Endothelial cell of umbilical vein (primary cell): ENCODE measurements around the gene CAMKMT. TPM values are rescaled to one million over a fixed set of nuclear protein-coding genes. Genes with fewer than 3 reads are reported as not detected.

Experiments
- BruUV-seq: library from RNA; stranded (reverse); fragments of 400-500 nt; replicated peaks from 2 replicates; lab custom pipeline; 2021; lab: Mats Ljungman, UMichigan
- CTCF ChIA-PET: fragments of 300-600, 350-600 bp; sonication (Branson Sonifier 250); formaldehyde crosslinking; loops from one replicate; lab custom pipeline; 2021; ENCODE audit warnings: antibody characterized with exemption, inconsistent platforms; lab: Charles Lee
- POLR2A ChIA-PET: fragments of 300-600, 350-600 bp; sonication (Branson Sonifier 250); formaldehyde crosslinking; loops from one replicate; lab custom pipeline; 2021; ENCODE audit warnings: antibody characterized with exemption, inconsistent platforms; lab: Charles Lee
- DNase-seq: peaks from one replicate; pipeline ENCODE4 v3.0.0-alpha.2; 2011; ENCODE audit warnings: low read depth, low spot score
- FAIRE-seq: peaks from 2 replicates; lab custom pipeline; 2011; peaks lifted over from hg19 to GRCh38; lab: Jason Lieb, UNC
- H2AFZ ChIP-seq: 2 replicates; pipeline ENCODE4 v1.6.0; 2012; ENCODE audit warnings: low read depth, low read length, control low read depth, inconsistent platforms
- H3K27ac ChIP-seq: 2 replicates; pipeline ENCODE4 v1.5.1; 2011; ENCODE audit warnings: low read depth, mild to moderate bottlenecking, control low read depth, low read length, moderate library complexity; ENCODE audit not compliant: insufficient read depth
- H3K27me3 ChIP-seq, 2 experiments: 2 replicates each; pipeline versions ENCODE4 v1.6.0 to v1.6.1; 2011; ENCODE audit warnings: low read length in 2 of 2, mixed read lengths in 1 of 2; ENCODE audit not compliant: control insufficient read depth in 2 of 2, insufficient read depth in 2 of 2
- H3K36me3 ChIP-seq, 2 experiments: 2 replicates in 1 of 2; 3 replicates in 1 of 2; pipeline ENCODE4 v1.5.1; 2011; ENCODE audit warnings: low read length in 2 of 2, mild to moderate bottlenecking in 1 of 2, moderate library complexity in 1 of 2; ENCODE audit not compliant: control insufficient read depth in 2 of 2, insufficient read depth in 2 of 2; ENCODE audit errors: extremely low read depth in 1 of 2
- H3K4me1 ChIP-seq: 3 replicates; pipeline ENCODE4 v1.5.1; 2011; ENCODE audit warnings: mild to moderate bottlenecking, low read length; ENCODE audit not compliant: control insufficient read depth, insufficient read depth; ENCODE audit errors: extremely low read depth
- H3K4me2 ChIP-seq: 2 replicates; pipeline ENCODE4 v1.6.1; 2011; ENCODE audit warnings: low read length, control low read depth, mixed read lengths; ENCODE audit not compliant: insufficient read depth
- H3K4me3 ChIP-seq, 3 experiments: fragments of 200-600 bp in 1 of 3; sonication (generic), shearing (Covaris generic) in 1 of 3; replicated peaks in 1 of 3; 2 replicates each; pipeline ENCODE4 v1.5.1; 2011 to 2016; ENCODE audit warnings: control low read depth in 3 of 3, low read length in 3 of 3, mild to moderate bottlenecking in 2 of 3, inconsistent platforms in 1 of 3, low read depth in 1 of 3, moderate library complexity in 1 of 3; ENCODE audit not compliant: insufficient read depth in 1 of 3
- H3K79me2 ChIP-seq: 2 replicates; pipeline ENCODE4 v1.6.0; 2012; ENCODE audit warnings: low read length, inconsistent platforms; ENCODE audit not compliant: control insufficient read depth, insufficient read depth
- H3K9ac ChIP-seq: replicated peaks from 2 replicates; pipeline ENCODE3; 2011; ENCODE audit warnings: low read length, control low read depth; ENCODE audit not compliant: insufficient read depth; ENCODE audit errors: extremely low read depth
- H3K9me1 ChIP-seq: replicated peaks from 3 replicates; pipeline ENCODE4 v1.6.0; 2011; ENCODE audit warnings: mild to moderate bottlenecking, low read length; ENCODE audit not compliant: control insufficient read depth, insufficient read depth; ENCODE audit errors: extremely low read depth
- H3K9me3 ChIP-seq: replicated peaks from 2 replicates; pipeline ENCODE4 v1.5.1; 2012; ENCODE audit warnings: low read length, inconsistent platforms; ENCODE audit not compliant: control insufficient read depth, insufficient read depth
- H4K20me1 ChIP-seq: replicated peaks from 2 replicates; pipeline ENCODE3; 2011; ENCODE audit warnings: mild to moderate bottlenecking, low read length; ENCODE audit not compliant: control insufficient read depth, insufficient read depth; ENCODE audit errors: extremely low read depth
- CTCF ChIP-seq, 2 donors: IDR thresholded peaks; 1 replicate in 1 of 2; 2 replicates in 1 of 2; pipeline ENCODE4 v1.5.1; 2011; ENCODE audit warnings: low read length in 2 of 2, mild to moderate bottlenecking in 2 of 2, moderate library complexity in 2 of 2, control low read depth in 1 of 2, inconsistent platforms in 1 of 2, low read depth in 1 of 2; ENCODE audit not compliant: insufficient read depth in 1 of 2; ENCODE audit errors: extremely low read depth in 1 of 2
- FOS ChIP-seq: IDR thresholded peaks from 2 replicates; pipeline ENCODE4 v1.6.1; 2011; ENCODE audit warnings: mild to moderate bottlenecking, low read length, moderate library complexity, borderline replicate concordance; ENCODE audit not compliant: insufficient read depth
- GATA2 ChIP-seq: IDR thresholded peaks from 2 replicates; pipeline ENCODE4 v1.7.0; 2011; ENCODE audit warnings: low read depth, mild to moderate bottlenecking, moderate library complexity, mixed read lengths, low read length; ENCODE audit not compliant: insufficient read length, insufficient read depth
- JUN ChIP-seq: IDR thresholded peaks from 2 replicates; pipeline ENCODE4 v1.6.1; 2011; ENCODE audit warnings: borderline replicate concordance, low read depth; ENCODE audit not compliant: insufficient read length, insufficient read depth
- MYC ChIP-seq: IDR thresholded peaks from one replicate; pipeline ENCODE4 v1.6.1; 2011; ENCODE audit warnings: mild to moderate bottlenecking, low read depth, low read length
- POLR2A ChIP-seq: IDR thresholded peaks from 2 replicates; pipeline ENCODE4 v1.6.1; 2012; ENCODE audit warnings: low read depth, mild to moderate bottlenecking, control low read depth, low read length
- POLR2AphosphoS5 ChIP-seq: IDR thresholded peaks from 2 replicates; pipeline ENCODE4 v1.6.1; 2012; ENCODE audit warnings: low read depth, mild to moderate bottlenecking, control low read depth, low read length, moderate library complexity; ENCODE audit not compliant: insufficient read depth
- dilution Hi-C: fragments of 300-500 bp; cut with MboI; formaldehyde crosslinking; loops from one replicate; pipeline ENCODE4 v1.15.0; 2019; ENCODE audit warnings: low sequenced_read_pairs; ENCODE audit not compliant: extremely low pct_ligation_motif_present
- intact Hi-C: fragments of 100-400 bp; cut with micrococcal nuclease; formaldehyde crosslinking; loops from one replicate; pipeline ENCODE4 v1.10.0; 2022
- polyA plus RNA-seq, 4 experiments: library from polyadenylated mRNA; depleted of rRNA in 3 of 4; stranded (reverse) in 3 of 4; unstranded in 1 of 4; fragments of >200 nt; gene quantifications; 2 replicates each; pipeline versions ENCODE4 v1.2.1 to v1.2.3, GENCODE V29; 2011 to 2012; ENCODE audit warnings: missing spikeins in 1 of 4
- total RNA-seq: library from RNA; stranded (reverse); gene quantifications from 2 replicates; pipeline ENCODE4 v1.2.3, GENCODE V29; 2021
- TF ChIP-seq, protein P1 (sequence below): IDR thresholded peaks from 2 replicates; pipeline ENCODE4 v1.6.1; 2011; ENCODE audit not compliant: insufficient read depth, insufficient read length

The CAMKMT gene
- total and polyA plus RNA-seq, 2 donors (not counting 3 experiments of a cell fraction or from before 2014, with no cell fraction given): 4.1 to 10.7 TPM

GRCh38 chr2:44785433-44785832 lies 423.7 kb downstream of the CAMKMT start:
- no peaks in the 10 kb centered on the region for H3K9me1 ChIP-seq
- no peaks in the 10 kb centered on the region for H3K36me3 ChIP-seq
- no peaks in the 10 kb centered on the region for H3K4me1 ChIP-seq
- H3K79me2 ChIP-seq: no peaks in the 10 kb centered on the region
- intact Hi-C loops (no loop called here), dilution Hi-C loops (no loop called here)
- no peak overlapping the region for H3K27ac ChIP-seq
- H4K20me1 ChIP-seq: no peaks in the 10 kb centered on the region
- FAIRE-seq: no peak
- H3K4me2 ChIP-seq: no peak overlapping the region
- ChIA-PET CTCF (no interaction called here), POLR2A (no interaction called here)
- no peaks in the 10 kb centered on the region for H3K9me3 ChIP-seq
- no peak overlapping the region for H3K9ac ChIP-seq
- no peak overlapping the region for H2AFZ ChIP-seq
- H3K27me3 ChIP-seq: peaks cover 0 to under 1% of the 10 kb centered on the region in 2 experiments
- TF ChIP-seq FOS (no peak), GATA2 (no peak), JUN (no peak), CTCF (IDR thresholded peaks at IDR 0.05; ENCODE audit: extremely low read depth in 1 of 2, insufficient read depth in 1 of 2, low read depth in 1 of 2, low read length in 2 of 2) (no peak), POLR2A (no peak), MYC (no peak), POLR2AphosphoS5 (no peak)
- TF ChIP-seq, protein P1, sequence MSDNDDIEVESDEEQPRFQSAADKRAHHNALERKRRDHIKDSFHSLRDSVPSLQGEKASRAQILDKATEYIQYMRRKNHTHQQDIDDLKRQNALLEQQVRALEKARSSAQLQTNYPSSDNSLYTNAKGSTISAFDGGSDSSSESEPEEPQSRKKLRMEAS: no peak
- no peak for DNase-seq
- BruUV-seq: no TSS peak
- H3K4me3 ChIP-seq: no peak overlapping the region
